ENCODE data around the gene MNS1.
"Not testable (repeated sequence)": the region's sequence is repeated elsewhere in the genome, so short reads cannot be mapped to it uniquely, and the experiment has no call there.

The MNS1 gene, protein sequence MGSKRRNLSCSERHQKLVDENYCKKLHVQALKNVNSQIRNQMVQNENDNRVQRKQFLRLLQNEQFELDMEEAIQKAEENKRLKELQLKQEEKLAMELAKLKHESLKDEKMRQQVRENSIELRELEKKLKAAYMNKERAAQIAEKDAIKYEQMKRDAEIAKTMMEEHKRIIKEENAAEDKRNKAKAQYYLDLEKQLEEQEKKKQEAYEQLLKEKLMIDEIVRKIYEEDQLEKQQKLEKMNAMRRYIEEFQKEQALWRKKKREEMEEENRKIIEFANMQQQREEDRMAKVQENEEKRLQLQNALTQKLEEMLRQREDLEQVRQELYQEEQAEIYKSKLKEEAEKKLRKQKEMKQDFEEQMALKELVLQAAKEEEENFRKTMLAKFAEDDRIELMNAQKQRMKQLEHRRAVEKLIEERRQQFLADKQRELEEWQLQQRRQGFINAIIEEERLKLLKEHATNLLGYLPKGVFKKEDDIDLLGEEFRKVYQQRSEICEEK

DNA sequence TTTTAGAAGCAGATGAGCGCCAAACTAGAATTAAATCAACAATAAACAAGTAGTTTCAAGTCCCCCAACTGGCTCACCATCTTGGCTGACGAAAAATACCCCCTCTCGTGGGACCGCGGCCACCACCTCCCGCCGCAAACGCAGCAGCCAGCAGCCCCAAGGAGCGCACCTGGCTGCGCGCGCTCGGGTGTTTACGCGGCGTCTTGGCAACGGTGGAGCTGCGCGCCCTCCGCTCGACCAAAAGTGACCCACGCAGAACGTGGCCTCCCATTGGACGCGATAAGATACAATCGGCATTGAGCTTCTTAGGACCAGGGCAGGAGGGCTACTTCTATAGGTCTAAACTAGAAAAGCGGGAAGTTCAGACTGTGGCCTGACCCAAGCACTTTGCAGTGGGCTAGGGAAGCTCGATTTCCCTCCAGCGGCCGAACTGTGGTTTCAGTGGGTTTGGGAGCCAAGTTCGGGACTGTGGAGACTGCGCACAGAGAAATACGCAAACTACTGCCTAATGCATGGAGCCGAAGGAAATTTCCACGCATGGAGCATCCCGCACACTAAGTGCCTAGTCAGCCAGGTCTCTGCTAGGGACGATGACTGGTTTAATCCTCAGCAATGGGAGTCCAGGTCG is at the start of gene MNS1:
Gene MNS1, minus strand, starts transcription at position 245 of the 628 bp plus-strand sequence. Its CDS starts 165 bp downstream, at position 80.
- peak; percentile 99 for DNase-seq

DNA sequence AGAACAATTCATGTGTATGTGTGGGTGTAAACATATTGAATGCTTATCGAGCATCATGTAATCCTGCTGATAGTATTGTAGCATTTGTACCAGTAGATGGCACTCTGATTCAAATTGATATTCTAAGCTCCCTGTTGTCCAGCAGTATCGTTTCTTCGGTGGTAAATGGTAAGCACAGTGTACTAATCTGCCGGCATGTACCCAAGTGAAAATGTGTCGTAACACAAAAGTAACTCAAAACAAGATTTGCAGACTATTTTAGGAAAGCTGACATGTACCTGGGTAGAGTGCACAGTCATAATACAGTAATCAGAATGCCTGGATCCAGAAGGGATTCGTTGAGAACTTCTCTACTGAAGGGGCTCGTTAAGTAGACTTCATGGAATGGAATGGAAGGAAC is 31.7 kb upstream of the MNS1 start:
- DNase-seq = peak; percentile 82

DNA sequence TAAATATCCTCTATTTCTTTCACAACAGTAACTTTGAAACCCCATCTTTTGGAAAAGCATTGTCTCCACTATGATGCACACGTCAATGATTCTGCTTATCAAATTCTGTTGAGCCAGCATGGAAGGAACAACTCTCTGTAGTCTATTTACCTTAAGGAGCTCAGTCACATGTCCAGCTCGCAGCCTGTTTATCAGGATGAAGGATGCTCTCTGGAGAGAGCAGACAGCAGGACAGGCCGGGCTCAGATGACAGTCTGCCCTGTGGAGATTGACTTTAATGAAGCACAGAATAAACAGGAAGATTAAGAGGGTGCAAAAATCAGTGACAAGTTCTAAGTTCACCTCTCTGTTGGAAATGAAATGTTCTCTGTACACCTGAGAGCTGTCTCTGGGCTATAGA is 30.6 kb upstream of the MNS1 start:
- peak; percentile 9 for DNase-seq

DNA sequence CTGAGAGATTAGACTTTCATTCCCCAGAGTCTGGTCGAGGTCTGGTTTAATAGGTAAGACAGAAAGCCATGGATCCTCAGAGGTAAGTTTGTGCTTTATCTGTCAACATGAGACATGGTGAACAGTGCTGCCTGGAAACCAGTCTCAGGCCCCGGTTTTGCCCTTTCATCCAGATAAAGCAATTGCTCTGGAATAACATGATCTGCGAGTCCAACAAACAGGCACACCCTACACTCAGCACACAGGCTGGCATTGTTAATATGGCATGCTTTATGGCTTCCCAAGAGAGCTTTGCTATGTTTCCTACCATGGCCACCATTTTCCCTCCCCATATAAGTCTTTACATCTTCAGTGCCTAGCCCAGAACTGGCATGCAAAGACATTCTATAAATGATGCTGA is 30.1 kb upstream of the MNS1 start:
- DNase-seq = no peak

DNA sequence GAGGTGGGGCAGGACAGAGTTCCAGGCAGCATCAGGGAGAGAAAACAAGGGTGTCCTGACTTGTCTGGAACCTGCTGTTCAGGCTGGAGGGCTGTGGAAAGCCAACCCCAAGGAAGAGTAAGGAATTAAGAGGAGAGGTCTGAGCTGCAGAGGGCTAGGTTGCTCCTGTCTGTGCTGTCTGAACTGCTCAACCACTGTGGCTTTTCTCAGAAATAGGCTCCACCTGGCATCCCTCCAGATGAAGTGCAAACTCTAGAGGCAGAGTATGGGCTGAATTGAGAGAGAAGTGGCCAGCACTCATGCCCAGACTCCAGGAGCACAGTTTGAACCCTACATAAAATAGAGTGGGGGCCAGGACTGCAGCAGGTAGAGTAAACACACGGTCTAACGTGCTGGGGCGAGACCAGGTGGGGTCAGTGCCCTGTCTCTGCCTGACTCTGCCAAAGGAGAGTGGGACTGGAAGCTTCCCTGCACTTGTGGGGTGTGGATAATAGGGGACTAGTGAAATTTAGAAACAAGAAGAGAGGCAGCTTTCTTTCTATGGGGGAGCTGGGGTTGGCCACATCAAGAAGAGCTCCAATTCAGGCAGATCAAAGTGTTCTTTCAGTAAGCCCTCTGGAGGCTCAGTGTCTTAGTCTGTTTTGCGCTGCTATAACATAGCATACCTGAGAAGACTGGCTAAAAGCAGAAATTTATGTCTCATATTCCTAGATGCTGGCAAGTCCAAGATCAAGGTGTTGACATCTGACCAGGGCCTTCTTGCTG is 28.0 kb upstream of the MNS1 start:
- no peak for DNase-seq

DNA sequence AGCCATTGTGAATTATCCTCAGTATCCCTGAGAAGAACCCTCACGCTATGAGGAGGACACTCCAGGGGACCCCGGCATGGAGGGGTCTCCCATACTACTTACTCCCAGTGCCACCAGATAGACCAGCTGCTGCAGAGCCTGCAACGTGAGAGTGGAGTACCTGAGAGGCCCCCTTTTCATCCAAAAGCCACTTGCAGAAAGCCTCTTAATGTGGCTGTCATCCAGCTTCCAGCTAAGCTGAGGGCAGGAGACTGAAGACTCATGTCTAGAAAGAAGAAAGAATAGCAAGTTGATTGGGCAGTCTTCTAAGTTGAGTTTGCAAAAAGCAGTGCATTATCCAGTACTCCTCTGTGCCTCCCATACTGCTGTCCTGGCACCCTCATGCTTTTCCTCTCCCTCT is 27.3 kb upstream of the MNS1 start:
- DNase-seq = no peak

DNA sequence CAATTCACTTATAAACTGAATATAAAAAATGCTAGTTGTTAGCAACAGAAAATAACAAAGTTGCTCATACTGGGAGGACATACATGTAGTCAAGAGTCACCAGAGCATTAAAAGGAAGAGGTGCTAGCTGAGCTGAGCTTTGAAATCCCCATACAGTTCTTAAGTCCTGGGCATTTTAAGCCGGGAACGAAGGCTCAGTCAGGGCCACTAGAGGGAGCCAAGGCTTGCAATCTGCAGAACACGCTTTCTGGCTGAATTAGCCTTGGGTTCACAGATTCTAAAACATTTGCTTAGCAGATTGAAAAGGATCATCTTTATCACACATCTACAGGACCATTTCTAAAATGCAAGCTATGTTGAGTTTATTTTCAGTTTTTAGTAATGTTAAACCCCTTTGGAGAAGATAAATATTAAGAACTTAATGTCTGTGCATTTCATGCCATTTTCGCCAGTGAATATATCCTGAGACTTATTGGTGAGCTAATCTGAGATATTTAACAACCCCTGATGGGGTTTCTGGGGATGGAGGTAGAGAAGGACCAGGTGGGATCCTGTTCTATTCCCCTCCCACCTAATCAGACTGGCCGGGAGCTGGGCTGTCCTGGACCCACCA is 26.3 kb upstream of the MNS1 start:
- DNase-seq = peak; percentile 93

DNA sequence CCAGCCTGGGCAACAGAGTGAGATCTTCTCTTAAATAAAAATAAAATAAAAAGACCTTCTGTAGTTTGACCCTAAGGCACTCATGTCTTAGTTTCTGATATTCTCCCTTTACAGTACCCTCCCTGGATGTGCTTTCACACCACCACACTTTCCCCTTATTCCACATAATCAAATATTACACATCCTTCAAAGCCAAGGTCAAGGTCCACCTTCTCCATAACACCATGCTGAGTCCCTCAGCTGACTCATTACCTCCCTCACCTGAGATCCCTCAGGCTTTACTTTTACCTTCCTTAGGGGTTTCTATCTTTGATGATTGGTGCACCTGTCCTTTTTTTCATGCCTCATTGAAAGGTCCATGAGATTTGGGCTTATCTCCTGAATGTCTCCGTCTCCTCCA is 25.5 kb upstream of the MNS1 start:
- DNase-seq = no peak

DNA sequence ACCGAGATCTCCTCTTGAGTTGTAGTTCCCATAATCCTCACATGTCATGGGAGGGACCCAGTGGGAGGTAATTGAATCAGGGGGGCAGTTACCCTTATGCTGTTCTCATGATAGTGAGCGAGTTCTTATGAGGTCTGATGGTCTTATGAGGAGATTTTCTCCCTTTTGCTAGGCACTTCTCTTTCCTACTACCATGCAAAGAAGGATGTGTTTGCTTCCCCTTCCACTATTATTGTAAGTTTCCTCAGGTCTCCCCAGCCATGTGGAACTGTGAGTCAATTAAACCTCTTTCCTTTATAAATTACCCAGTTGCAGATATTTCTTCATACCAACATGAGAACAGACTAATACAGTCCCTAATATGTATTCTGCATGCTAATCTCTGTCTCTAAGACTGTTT is 21.3 kb upstream of the MNS1 start:
- not testable (repeated sequence) for DNase-seq

DNA sequence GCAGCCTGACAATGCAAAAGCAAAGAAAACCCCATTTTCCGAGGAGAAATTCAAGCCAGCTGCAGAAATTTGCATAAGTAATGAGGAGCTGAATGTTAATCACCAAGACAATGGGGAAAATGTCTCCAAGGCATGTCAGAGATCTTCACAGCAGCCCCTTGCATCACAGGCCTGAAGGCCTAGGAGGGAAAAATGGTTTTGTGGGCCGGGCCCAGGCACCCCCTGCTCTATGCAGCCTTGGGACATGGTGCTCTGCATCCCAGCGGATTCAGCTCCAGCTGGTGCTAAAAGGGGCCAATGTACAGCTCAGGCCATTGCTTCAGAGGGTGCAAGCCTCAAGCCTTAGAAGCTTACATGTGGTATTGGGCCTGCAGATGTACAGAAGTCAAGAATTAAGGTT is 20.5 kb upstream of the MNS1 start:
- not testable (repeated sequence) for DNase-seq

DNA sequence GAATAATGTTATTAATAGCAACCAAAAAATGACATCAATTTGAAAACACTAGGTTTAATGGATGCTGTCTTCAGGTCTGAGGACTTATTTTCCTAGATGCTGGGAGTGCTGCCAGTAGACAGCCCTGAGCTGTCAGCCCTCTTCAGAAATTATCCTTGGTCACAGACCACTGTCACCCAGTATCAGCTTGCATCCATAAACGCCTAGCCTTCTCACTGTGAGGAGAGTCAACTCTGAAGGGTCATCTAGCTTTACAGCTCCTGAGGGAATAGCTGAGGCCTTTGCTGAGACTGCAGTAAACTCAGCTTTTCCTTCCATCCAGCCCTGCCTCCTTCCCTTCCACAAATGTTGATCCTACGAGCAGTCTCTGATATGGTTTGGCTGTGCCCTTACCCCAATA is 19.4 kb upstream of the MNS1 start:
- DNase-seq = no peak

DNA sequence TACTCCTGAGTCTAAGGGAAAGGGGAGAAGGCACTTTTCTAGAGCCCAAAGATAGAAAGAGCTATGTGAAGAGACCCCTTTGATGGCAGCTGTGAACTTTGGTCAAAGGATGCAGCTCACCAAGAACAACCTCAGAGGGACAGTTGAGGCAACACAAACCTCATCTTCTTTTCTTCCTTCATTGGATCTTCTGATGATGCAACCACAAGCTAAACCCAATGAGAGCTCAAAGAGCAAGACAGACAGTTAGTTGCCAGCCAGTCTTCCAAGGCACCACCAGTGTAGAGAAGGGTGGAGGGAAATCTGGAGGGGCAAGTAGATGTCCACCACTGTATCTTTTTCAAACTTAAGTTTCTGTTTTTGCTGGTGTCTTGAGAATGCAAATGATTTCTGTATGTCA is 10.4 kb upstream of the MNS1 start:
- no peak for DNase-seq

DNA sequence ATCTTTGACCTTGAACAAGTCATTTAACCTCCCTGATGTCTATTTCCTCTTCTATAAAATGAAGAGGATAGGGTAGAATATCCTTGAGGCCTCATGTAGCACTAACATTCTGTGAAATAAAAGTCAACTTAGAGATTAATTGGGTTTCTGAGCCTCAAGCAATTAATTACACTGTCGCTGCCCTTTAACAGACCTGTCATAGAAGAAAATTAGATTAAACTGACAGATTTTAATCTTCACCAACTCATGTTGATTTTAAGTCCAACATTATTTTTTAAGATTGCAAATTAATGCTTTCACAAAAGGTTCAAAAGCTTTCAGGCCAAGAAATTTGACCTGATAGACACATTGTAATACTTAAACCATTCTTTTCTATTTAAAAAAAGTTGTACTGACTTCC is 8.1 kb upstream of the MNS1 start:
- no peak for DNase-seq

DNA sequence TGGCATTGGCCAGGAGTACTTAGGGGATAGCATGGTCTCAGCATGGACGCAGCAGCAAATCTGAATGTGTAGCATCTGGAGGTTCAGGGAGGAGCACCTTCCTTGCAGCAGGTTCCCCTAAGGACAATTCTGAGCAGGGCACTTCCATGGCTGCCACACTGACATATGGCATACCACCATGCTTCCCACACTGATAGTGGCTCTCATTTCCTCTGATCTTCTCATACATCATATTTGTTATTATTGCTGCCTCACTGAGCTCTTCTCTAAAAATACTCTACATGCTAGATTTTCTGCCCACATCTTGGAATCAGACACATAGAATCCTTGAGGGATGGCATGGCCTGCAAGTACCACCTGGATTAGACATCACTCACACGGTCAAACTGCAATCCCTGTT is 7.3 kb upstream of the MNS1 start:
- DNase-seq = no peak

DNA sequence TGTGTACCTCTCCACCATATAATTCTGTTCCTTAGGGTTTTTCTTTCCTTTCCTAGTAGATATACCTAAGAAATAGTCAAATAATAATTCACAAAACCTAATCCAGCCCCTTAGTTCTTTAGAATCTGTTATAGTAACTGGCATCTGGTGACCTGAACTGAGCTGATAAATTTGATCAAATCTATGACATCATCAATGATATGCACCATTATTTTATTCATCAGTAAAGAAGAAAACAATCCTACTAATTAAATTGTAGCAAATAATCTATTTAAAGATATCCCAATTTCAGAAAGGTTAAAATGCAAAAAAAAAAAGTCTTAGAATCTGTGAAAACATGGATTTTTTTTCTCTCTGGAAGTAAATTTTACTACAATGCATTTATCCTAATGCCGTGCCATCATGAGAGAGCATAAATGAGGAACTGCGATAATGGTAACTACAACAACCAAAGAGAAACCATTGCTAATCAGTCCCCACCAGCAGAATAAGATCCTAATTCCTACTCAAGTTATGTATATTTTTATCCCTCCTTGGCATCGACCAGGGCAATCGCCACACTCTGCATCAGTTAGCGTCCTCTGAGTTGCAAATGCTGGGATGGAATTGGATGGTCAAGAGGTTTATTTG is 6.6 kb upstream of the MNS1 start:
- no peak for DNase-seq

DNA sequence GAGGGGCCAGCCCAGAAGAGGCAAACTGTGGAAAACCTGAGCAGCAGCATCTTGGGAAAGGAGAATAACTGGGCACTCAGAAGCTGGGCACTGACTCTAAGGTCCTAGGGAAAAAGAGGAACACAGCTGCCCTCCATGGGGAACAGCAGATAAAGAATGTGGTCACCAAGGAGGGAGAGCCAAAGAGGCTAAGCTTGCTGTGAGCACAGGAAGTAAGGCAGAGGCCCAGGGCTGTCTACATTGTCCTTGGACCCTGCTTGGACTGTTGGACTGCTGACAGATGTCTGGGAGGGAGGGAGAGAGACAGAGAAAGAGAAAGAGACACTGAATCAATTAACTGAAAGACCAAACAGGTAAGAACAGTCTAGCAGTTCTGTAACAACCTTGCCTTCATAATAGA is 4.5 kb upstream of the MNS1 start:
- DNase-seq = no peak

DNA sequence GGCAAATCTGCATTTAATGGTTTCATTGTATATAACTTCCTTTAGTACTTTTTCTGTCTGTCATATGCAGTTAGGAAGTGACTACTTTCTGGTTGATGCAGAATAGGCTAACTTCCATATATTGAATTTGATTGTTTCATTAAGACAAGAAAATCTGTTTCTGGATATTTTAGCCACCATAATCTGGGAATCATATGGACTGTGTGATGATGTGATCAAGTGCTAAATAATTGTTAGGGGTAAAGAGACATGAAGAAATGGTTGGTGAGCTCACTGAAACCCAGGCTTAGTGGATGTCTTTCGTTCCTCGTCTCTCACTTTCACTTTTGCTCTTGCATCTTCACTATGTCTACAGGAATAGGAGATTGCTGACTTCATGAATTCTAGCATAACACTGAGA is 3.5 kb upstream of the MNS1 start:
- DNase-seq = no peak

DNA sequence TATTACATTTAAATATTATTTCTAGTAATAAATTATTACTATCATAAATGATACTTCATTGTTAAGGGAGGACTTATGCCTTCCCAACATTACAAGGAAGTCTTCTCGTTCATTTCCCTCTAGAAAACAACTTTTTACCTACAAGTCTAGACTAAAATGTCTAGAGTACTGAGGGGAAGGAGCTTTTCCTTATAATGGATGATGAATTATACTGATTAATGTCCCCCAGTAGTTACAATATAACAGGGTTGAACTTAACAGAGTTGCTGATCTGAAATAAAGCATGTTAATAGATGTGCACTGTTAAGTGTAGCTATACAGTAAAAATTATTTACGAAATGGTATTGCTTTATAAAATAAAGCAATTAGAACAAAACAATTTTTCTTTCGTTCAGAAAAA is 2.7 kb upstream of the MNS1 start:
- DNase-seq = no peak

DNA sequence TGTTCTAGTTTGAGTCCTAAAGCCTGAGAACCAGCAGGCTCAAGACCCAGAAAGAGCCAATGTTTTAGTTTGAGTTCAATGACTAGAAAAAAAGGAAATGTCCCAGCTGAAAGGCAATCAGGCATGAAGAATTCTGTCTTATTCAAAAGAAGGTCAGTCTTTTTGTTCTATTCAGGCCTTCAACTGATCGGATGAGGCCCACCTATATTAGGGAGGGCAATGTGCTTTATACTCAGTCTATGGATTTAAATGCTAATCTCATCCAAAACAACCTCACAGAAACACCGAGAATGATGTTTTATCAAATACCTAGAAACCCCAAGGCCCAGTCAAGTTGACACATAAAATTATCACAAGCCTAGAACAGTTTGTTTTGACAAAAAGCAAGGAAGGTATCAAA is 4.0 kb downstream of the MNS1 start:
- no peak for DNase-seq

DNA sequence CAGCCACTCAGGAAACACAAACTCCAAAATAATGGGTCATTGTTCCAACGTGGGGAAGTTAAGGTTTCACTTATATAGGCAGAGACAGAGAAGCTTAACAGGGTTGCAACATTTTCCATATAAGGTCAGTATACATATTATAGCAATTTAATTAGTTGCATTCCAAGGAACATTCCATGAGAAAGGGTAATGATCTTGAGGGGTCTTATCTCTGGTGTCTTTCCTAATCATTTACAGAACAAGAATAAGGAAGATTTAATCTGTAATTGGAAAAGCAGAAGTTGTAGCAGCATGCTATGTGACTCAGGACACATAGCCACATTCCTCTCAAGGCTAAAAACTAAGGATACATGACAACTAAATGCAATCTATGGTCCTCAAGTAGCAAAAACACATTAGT is 4.9 kb downstream of the MNS1 start:
- DNase-seq = no peak

DNA sequence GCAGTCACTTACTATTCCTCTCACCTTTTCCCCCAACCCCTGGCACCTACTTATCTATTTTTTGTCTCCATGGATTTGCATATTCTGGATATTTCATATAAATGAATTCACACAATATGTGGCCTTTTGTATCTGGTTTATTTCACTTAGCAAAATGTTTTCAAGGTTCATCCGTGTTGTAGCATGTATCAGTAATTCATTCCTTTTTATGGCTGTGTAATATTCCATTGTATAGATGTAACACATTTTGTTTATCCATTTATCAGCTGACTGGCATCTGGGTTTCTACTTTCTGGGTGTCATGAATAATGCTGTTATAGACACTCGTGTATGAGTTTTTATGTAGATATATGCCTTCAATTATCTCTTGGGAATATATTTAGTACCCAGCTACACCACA is 5.8 kb downstream of the MNS1 start:
- DNase-seq = no peak

DNA sequence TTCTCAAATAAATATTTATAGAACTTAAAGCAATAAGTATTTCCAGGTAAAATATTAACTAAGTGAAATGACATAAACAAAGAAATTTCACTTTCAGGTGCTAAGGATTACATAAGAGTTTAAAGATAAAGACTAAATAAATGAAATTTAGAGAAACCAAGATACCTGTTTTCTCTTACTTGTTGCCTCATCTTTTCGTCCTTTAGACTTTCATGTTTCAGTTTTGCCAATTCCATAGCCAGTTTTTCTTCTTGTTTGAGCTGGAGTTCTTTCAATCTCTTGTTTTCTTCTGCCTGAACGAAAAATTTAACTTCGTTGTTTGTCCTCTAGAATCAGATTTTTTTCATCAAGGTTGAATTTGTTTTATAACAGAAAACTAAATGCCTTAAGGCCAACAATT is 8.7 kb downstream of the MNS1 start:
- DNase-seq = no peak

DNA sequence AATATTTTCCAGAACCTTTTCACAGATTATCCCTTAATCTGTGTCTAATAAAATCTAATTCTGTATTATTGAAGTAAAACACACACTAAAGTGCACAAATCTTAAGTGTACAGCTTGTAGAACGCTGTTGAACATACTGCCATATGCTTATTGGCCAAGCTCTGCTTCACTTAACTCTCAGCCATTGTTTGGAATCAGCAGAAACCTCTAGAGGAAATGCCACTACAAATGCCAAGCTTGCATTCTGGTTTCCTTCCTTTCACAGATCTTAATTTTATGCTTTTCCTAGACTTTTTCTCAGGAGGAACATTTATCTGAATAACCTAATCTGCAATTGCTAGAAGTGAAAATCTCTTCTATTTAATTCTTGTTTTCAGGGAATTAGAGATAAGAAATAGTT is 10.1 kb downstream of the MNS1 start:
- DNase-seq = no peak

Measured in eye (tissue), 1 donor.